PFSK-1 (cell line): Measurements from ENCODE around the gene NADK2.

Source experiments
- SIN3A ChIP-seq: IDR thresholded peaks from 2 replicates; pipeline ENCODE4 v1.6.1; 2012; ENCODE audit warnings: mild to moderate bottlenecking, low read length, moderate library complexity, borderline replicate concordance; ENCODE audit not compliant: insufficient read depth
- TAF1 ChIP-seq: IDR thresholded peaks from 2 replicates; pipeline ENCODE4 v1.6.1; 2012; ENCODE audit warnings: low read length, control low read depth, borderline replicate concordance; ENCODE audit not compliant: insufficient read depth

DNA sequence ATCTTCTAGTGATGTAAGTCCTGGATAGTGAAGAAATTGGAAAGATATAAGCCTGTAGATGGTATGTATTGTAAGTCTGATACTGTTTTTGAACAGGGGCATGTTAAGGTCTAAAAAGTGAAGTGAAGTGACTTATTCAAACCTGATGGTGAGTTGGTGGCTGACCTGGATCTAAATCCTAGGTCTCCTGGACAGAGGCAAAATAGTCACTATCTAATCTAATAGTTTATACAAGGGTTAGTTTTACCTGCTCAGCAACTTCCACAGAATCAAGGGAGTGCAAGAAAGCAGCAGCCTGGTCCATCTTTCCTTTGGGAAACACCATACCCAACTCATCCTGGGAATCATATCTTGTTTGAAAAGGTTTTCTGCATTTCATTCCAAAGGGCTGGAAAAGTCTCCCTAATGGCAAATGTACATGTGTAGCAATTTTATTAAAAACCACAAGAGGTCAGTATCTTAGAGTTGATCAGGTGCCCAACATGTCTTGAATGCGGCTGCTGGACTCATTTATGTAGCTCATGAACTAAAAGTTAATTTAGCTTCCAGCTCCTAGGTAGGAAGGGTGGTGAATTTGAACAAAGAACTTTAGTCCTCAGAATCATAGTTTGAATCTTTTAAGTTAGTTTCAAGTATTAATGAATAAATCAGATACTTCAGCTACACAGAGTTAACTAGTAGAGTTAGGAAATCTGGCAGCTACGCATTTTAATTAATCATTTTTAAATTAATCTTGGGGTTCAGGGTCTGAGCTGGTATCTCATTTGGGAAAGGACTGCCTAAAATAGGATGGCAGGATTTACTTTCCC, 63.8 kb downstream of the NADK2 start:
- TF ChIP-seq SIN3A, result no peak
- no peak for TF ChIP-seq TAF1
